ENCODE data around the gene TLR6.

TLR6 gene

GRCh38 chr4:38856524-38857337 is at the start of gene TLR6:
TLR6 (minus strand) TSS chr4:38856817; CDS start chr4:38829473, 27,344 bp downstream.
- peak; percentile 60 for DNase-seq

- DNase-seq: no peak
These were observed 49.2 kb upstream of the TLR6 start for GRCh38 chr4:38905652-38906385.

GRCh38 chr4:38904682-38905081 is 48.1 kb upstream of the TLR6 start:
- no peak for DNase-seq

GRCh38 chr4:38904090-38904666 is 47.6 kb upstream of the TLR6 start:
- DNase-seq: no peak

- DNase-seq: no peak
These were observed 46.1 kb upstream of the TLR6 start for GRCh38 chr4:38902695-38903094.

- no peak for DNase-seq
These were observed 45.6 kb upstream of the TLR6 start for GRCh38 chr4:38902221-38902620.

- DNase-seq: no peak
These were observed 41.6 kb upstream of the TLR6 start for GRCh38 chr4:38898245-38898644.

GRCh38 chr4:38896940-38897339 is 40.3 kb upstream of the TLR6 start:
- no peak for DNase-seq

- DNase-seq: no peak
These were observed 37.8 kb upstream of the TLR6 start for GRCh38 chr4:38894322-38894982.

GRCh38 chr4:38891051-38891983 is 34.7 kb upstream of the TLR6 start:
- DNase-seq: no peak

GRCh38 chr4:38889143-38889542 is 32.5 kb upstream of the TLR6 start:
- no peak for DNase-seq

GRCh38 chr4:38884254-38884653 is 27.6 kb upstream of the TLR6 start:
- no peak for DNase-seq

- no peak for DNase-seq
These were observed 20.0 kb upstream of the TLR6 start for GRCh38 chr4:38876636-38877035.

- DNase-seq: no peak
These were observed 16.8 kb upstream of the TLR6 start for GRCh38 chr4:38873290-38873944.

GRCh38 chr4:38872620-38873019 is 16.0 kb upstream of the TLR6 start:
- DNase-seq: no peak

GRCh38 chr4:38871593-38871992 is 15.0 kb upstream of the TLR6 start:
- DNase-seq: no peak

- no peak for DNase-seq
These were observed 13.6 kb upstream of the TLR6 start for GRCh38 chr4:38870098-38870808.

- DNase-seq: no peak
These were observed 12.9 kb upstream of the TLR6 start for GRCh38 chr4:38869511-38869910.

- DNase-seq: no peak
These were observed 11.7 kb upstream of the TLR6 start for GRCh38 chr4:38868059-38868960.

Data from activated CD8-positive, alpha-beta memory T cell treated with anti-CD3 and anti-CD28 coated beads, Interleukin-2, amount 50 U/mL, for 4 hours (primary cell).